ENCODE measurements around the gene AKAP14.
A peak's percentile ranks its signal among the peaks of the same experiment; 100 is the strongest.
"Not testable (repeated sequence)": the region's sequence is repeated elsewhere in the genome, so short reads cannot be mapped to it uniquely, and the experiment has no call there.

The AKAP14 gene

GRCh38 chrX:119895843-119896326 is at the start of gene AKAP14:
AKAP14 (plus strand) TSS chrX:119895893; CDS start chrX:119903224, 7,331 bp downstream.
- DNase-seq = no peak

- DNase-seq = peak; percentile 51 to 86
These were observed 43.0 kb upstream of the AKAP14 start, which contains the start of gene UPF3B for GRCh38 chrX:119852382-119853353. UPF3B (minus strand) TSS chrX:119852963; CDS start chrX:119852928, 35 bp downstream.

GRCh38 chrX:119853444-119853843 is 42.2 kb upstream of the AKAP14 start:
- no peak for DNase-seq

GRCh38 chrX:119870626-119871131 is 25.0 kb upstream of the AKAP14 start:
- peak in 1 of 2 donors; percentile 0 for DNase-seq

GRCh38 chrX:119871245-119871598 is 24.5 kb upstream of the AKAP14 start:
- no peak for DNase-seq

- peak; percentile 67 to 76 for DNase-seq
These were observed 23.9 kb upstream of the AKAP14 start, which contains the start of the genes NDUFA1 and RNF113A for GRCh38 chrX:119871599-119872395. NDUFA1 (plus strand) TSS chrX:119871832; CDS start chrX:119871912, 80 bp downstream. RNF113A (minus strand) TSS chrX:119871733; CDS start chrX:119871613, 120 bp downstream.

GRCh38 chrX:119878740-119879139 is 17.0 kb upstream of the AKAP14 start:
- no peak for DNase-seq

GRCh38 chrX:119880076-119880475 is 15.6 kb upstream of the AKAP14 start:
- no peak for DNase-seq

- DNase-seq = peak in 1 of 2 donors; percentile 15
These were observed 14.9 kb upstream of the AKAP14 start for GRCh38 chrX:119880552-119881437.

GRCh38 chrX:119885554-119886428 is 9.9 kb upstream of the AKAP14 start:
- DNase-seq = no peak

- peak; percentile 15 to 39 for DNase-seq
These were observed 7.8 kb upstream of the AKAP14 start for GRCh38 chrX:119887721-119888425.

GRCh38 chrX:119890626-119891025 is 5.1 kb upstream of the AKAP14 start:
- DNase-seq = not testable (repeated sequence)

- DNase-seq = not testable (repeated sequence)
These were observed 3.6 kb upstream of the AKAP14 start for GRCh38 chrX:119891961-119892692.

GRCh38 chrX:119899125-119899524 is 3.4 kb downstream of the AKAP14 start:
- peak in 1 of 2 donors; percentile 31 for DNase-seq

GRCh38 chrX:119900976-119901375 is 5.3 kb downstream of the AKAP14 start:
- DNase-seq = no peak

GRCh38 chrX:119916310-119916709 is 20.6 kb downstream of the AKAP14 start:
- DNase-seq = no peak

- DNase-seq = no peak
These were observed 22.2 kb downstream of the AKAP14 start for GRCh38 chrX:119917877-119918276.

- no peak for DNase-seq
These were observed 24.3 kb downstream of the AKAP14 start for GRCh38 chrX:119919835-119920585.

- not testable (repeated sequence) for DNase-seq
These were observed 26.7 kb downstream of the AKAP14 start for GRCh38 chrX:119922391-119922790.
